Chondrocyte (in vitro differentiated cells): ENCODE measurements around the gene LBX1. TPM values are rescaled to one million over a fixed set of nuclear protein-coding genes. Genes with fewer than 3 reads are reported as not detected.
"Not testable (repeated sequence)": the region's sequence is repeated elsewhere in the genome, so short reads cannot be mapped to it uniquely, and the experiment has no call there.

Experiments used
- DNase-seq: peaks from one replicate; pipeline ENCODE4 v3.0.0; 2021; ENCODE audit warnings: mixed read lengths, low spot score
- H3K27ac Mint-ChIP-seq: one replicate; pipeline ENCODE4 v1.8.0; 2021; ENCODE audit warnings: mild to moderate bottlenecking, moderate library complexity, mixed read lengths; ENCODE audit not compliant: unreplicated experiment
- H3K27me3 Mint-ChIP-seq: 2 replicates; pipeline ENCODE4 v1.8.0; 2021; ENCODE audit warnings: low read depth, mixed read lengths
- H3K36me3 Mint-ChIP-seq: 2 replicates; pipeline ENCODE4 v1.8.0; 2021; ENCODE audit warnings: low read depth, mixed read lengths
- H3K4me1 Mint-ChIP-seq: 2 replicates; pipeline ENCODE4 v1.8.0; 2021; ENCODE audit warnings: low read depth, mild to moderate bottlenecking, mixed read lengths
- H3K4me3 Mint-ChIP-seq: one replicate; pipeline ENCODE4 v1.8.0; 2021; ENCODE audit warnings: mild to moderate bottlenecking, moderate library complexity, mixed read lengths; ENCODE audit not compliant: unreplicated experiment
- H3K9me3 Mint-ChIP-seq: 2 replicates; pipeline ENCODE4 v1.8.0; 2021; ENCODE audit warnings: low read depth, mixed read lengths
- total RNA-seq: library from RNA; stranded (reverse); gene quantifications from 3 replicates; pipeline ENCODE4 v1.2.1, GENCODE V29; 2021
- TF ChIP-seq, protein P1 (sequence below): fragments of 200-600 bp; sonication (generic); IDR thresholded peaks from 2 replicates; pipeline ENCODE4 v1.5.0; 2021; ENCODE audit warnings: antibody characterized with exemption, mild to moderate bottlenecking, moderate library complexity

LBX1 gene
- total RNA-seq, 1 donor from 2014 or later: not detected

DNA sequence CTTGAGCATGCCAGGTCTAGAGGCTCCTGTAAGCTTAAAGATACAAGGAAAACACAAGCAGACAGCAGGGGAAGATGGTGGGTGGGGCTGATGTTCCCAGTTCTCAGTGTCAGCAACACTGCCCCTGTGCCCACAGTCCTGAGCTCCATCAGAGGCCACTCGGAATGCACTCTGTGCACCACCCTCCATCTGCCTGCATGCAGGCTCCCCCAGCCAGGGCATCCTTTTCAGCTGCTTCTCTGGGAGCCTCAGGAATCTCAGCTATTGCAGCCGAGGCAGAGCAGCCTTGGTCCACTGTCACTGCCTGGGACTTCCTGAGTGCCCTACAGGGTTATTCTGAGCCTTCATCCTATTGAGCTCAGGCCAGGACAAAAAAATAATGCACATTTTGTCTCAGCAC is 22.2 kb downstream of the LBX1 start:
- H3K4me1 Mint-ChIP-seq: no peaks in the 10 kb centered on the region
- no peak overlapping the region for H3K27ac Mint-ChIP-seq
- no peaks in the 10 kb centered on the region for H3K9me3 Mint-ChIP-seq
- DNase-seq: peak; percentile 56
- TF ChIP-seq, protein P1, sequence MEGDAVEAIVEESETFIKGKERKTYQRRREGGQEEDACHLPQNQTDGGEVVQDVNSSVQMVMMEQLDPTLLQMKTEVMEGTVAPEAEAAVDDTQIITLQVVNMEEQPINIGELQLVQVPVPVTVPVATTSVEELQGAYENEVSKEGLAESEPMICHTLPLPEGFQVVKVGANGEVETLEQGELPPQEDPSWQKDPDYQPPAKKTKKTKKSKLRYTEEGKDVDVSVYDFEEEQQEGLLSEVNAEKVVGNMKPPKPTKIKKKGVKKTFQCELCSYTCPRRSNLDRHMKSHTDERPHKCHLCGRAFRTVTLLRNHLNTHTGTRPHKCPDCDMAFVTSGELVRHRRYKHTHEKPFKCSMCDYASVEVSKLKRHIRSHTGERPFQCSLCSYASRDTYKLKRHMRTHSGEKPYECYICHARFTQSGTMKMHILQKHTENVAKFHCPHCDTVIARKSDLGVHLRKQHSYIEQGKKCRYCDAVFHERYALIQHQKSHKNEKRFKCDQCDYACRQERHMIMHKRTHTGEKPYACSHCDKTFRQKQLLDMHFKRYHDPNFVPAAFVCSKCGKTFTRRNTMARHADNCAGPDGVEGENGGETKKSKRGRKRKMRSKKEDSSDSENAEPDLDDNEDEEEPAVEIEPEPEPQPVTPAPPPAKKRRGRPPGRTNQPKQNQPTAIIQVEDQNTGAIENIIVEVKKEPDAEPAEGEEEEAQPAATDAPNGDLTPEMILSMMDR: no peak
- no peak overlapping the region for H3K4me3 Mint-ChIP-seq
- peaks cover 62% of the 10 kb centered on the region for H3K27me3 Mint-ChIP-seq
- peaks cover 3% of the 10 kb centered on the region for H3K36me3 Mint-ChIP-seq

DNA sequence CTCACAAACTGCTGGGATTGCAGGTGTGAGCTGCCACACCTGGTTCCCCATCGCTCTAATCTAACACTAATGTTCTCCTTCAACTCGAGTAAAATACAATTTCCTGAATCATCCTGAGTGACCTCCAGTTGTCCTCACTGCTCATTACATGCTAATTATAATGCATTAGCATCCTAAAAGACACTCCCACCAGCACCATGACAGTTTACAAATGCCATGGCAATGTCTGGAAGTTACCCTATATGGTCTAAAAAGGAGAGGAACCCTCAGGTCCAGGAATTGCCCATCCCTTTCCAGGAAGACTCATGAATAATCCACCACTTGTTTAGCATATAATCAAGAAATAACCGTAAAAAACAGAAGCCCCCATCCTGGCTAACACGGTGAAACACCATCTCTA is 26.6 kb downstream of the LBX1 start:
- not testable (repeated sequence) for H3K27ac Mint-ChIP-seq, H3K9me3 Mint-ChIP-seq, DNase-seq, H3K36me3 Mint-ChIP-seq, H3K4me3 Mint-ChIP-seq, H3K4me1 Mint-ChIP-seq
- H3K27me3 Mint-ChIP-seq: peaks cover 50% of the 10 kb centered on the region

DNA sequence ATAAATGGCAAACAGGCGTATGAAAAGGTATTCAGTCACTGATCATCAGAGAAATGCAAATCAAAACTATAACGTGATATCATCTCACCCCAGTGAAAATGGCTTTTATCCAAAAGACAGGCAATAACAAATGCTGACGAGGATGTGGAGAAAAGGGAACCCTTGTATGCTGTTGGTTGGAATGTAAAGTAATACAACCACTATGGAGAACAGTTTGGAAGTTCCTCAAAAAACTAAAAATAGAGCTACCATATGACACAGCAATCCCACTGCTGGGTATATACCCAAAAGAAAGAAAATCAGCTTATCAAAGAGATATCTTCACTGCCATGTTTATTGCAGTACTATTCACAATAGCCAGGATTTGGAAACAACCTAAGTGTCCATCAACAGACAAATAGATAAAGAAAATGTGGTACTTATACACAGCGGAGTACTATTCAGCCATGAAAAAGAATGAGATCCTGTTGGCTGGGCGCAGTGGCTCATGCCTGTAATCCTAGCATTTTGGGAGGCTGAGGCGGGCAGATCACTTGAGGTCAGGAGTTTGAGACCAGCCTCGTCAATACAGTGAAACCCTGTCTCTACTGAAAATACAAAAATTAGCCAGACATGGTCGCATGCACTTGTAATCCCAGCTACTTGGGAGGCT is 30.8 kb downstream of the LBX1 start:
- DNase-seq, H3K9me3 Mint-ChIP-seq, H3K4me3 Mint-ChIP-seq, H3K4me1 Mint-ChIP-seq, H3K36me3 Mint-ChIP-seq, H3K27ac Mint-ChIP-seq: not testable (repeated sequence)
- H3K27me3 Mint-ChIP-seq: peaks cover 57% of the 10 kb centered on the region

DNA sequence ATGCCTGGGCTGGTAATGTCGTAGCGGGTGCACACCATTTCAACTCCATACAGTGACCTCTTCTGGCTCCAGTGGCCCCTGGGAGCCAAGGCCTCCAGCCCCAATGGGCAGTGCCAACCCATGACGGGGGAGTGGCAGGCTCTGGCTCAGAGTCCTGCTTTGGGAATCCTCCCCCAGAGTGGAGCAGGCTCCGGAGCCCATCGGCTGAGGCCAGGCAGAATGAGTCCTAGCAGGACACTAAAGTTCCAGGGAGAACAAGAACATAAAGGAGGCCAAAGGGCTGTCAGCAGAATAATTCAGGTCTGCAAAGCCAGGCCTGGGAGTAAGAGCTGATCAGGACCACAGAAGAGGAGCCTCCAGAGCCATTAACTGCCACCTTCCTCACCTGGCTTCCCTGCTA is 33.3 kb downstream of the LBX1 start:
- Mint-ChIP-seq H3K27ac (no peak overlapping the region), H3K9me3 (no peaks in the 10 kb centered on the region), H3K4me3 (no peak overlapping the region), H3K36me3 (no peaks in the 10 kb centered on the region), H3K4me1 (no peaks in the 10 kb centered on the region), H3K27me3 (peaks cover 54% of the 10 kb centered on the region)
- no peak for DNase-seq
- TF ChIP-seq, protein P1: no peak

DNA sequence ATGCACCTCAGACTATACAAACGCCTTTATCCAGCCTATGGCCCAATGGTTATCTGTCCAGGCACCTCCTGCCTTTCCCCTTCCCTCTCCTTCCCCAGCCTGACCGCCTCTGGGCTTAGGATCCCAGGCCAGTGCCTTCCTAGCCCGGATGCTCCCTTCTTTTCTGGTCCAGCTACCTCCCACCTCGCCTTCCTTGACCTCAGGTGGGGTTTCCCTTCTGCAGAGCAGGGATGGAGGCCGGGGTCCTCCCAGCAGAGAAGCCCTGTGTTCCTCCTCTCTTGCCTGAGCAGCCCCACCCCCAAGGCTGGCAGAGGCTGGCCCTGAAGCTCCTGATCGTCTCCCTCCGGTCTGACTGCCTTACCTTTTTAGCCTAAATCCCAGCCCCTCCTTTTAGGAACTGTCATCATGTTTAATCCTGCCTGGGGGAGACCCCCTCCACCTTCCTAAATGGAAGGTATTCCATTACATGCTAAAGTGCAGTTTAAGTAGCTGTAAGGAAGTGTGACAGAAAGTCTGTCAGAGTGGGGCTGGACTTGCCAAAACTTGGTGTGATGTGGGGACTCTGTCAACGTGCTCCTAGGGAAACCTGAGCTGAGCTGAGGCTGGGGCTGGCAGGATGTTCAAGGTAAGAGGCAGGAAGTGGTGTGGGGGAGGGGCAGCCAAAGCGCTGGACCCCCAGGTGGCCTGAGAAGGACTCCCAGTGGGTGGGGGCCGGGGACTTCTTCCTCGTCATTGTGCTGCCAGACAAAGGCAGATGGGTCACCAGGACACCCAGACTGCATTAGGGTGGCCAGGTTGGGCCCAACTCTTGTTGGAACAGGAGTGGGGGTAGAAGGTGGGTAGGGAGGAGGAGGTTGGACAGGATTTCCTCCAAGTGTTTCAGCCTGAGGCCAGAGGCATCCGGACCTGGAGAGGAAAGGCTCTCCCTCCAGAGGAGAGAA is 39.5 kb downstream of the LBX1 start:
- H3K9me3 Mint-ChIP-seq: no peaks in the 10 kb centered on the region
- TF ChIP-seq, protein P1: no peak
- no peak for DNase-seq
- H3K36me3 Mint-ChIP-seq: no peaks in the 10 kb centered on the region
- no peak overlapping the region for H3K27ac Mint-ChIP-seq
- no peaks in the 10 kb centered on the region for H3K4me1 Mint-ChIP-seq
- no peak overlapping the region for H3K4me3 Mint-ChIP-seq
- peaks cover 37% of the 10 kb centered on the region for H3K27me3 Mint-ChIP-seq

DNA sequence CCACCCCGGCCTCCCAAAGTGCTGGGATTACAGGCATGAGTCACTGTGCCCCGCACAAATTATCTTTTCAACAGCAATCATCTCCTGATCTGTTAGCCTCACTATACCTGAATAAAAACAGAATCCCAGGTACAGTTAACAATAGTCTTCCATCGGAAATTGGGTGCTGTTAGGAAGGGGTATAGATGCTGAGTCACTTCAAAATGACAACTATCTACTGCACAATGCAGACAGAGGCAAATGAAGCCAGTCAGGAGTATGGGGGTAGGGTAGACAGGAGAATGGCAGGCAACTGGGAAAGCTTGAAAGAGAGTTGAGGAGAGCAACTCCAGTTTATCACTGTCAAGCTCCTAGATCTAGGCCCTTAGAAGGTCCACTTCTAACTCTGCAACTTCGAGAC is 40.3 kb downstream of the LBX1 start:
- no peak overlapping the region for H3K27ac Mint-ChIP-seq
- H3K9me3 Mint-ChIP-seq: no peaks in the 10 kb centered on the region
- H3K36me3 Mint-ChIP-seq: no peaks in the 10 kb centered on the region
- no peak overlapping the region for H3K4me3 Mint-ChIP-seq
- H3K27me3 Mint-ChIP-seq: peaks cover 37% of the 10 kb centered on the region
- TF ChIP-seq, protein P1: no peak
- H3K4me1 Mint-ChIP-seq: no peaks in the 10 kb centered on the region
- no peak for DNase-seq
